Esophagus squamous epithelium (tissue), 4 donors: ENCODE results near the gene PTPRN2.

ENCODE experiments used
- CTCF ChIP-seq, 6 experiments: fragments of 450-650 bp in 4 of 6; fragments of 200-600 bp in 2 of 6; sonication (generic) in 2 of 6; IDR thresholded peaks; one replicate each; pipeline ENCODE4 v1.5.1; 2016 to 2019; ENCODE audit warnings: antibody characterized with exemption in 6 of 6, mild to moderate bottlenecking in 4 of 6, moderate library complexity in 4 of 6
- POLR2A ChIP-seq, 4 donors: fragments of 450-650 bp; IDR thresholded peaks; one replicate each; pipeline ENCODE4 v1.6.1; 2017; ENCODE audit warnings: antibody characterized with exemption in 4 of 4, mild to moderate bottlenecking in 4 of 4, moderate library complexity in 3 of 4

GRCh38 chr7:158602905-158603772 is 15.5 kb upstream of the PTPRN2 start:
- TF ChIP-seq CTCF (IDR thresholded peaks at IDR 0.05): no peak
- TF ChIP-seq POLR2A (IDR thresholded peaks at IDR 0.05): no peak
